K562 (cell line): Measurements from ENCODE around the gene TSPAN14. TPM values are rescaled to one million over a fixed set of nuclear protein-coding genes. Genes with fewer than 3 reads are reported as not detected.
"Not testable (repeated sequence)": the region's sequence is repeated elsewhere in the genome, so short reads cannot be mapped to it uniquely, and the experiment has no call there.

Experiments used
- ATAC-seq: fragments of 200-7000 bp; cut with Tn5 transposase; 3 replicates; pipeline ENCODE4 v1.9.1; 2020; ENCODE audit warnings: moderate library complexity
- BruUV-seq: library from RNA; stranded (reverse); fragments of 400-500 nt; replicated peaks from 2 replicates; lab custom pipeline; 2021; lab: Mats Ljungman, UMichigan
- CTCF ChIA-PET: fragments of 300-600 bp; formaldehyde crosslinking; extraction: SDS; loops from one replicate; lab custom pipeline; 2021; ENCODE audit warnings: low intra/inter-chr PET ratio; lab: Yijun Ruan, JAX
- POLR2A ChIA-PET: fragments of 300-600, 350-650 bp; sonication (Branson Sonifier 250); formaldehyde crosslinking; extraction: SDS; loops from one replicate; lab custom pipeline; 2021; ENCODE audit warnings: antibody characterized with exemption, inconsistent platforms; lab: Yijun Ruan, JAX
- DNase-seq, 4 experiments: peaks; one replicate each; pipeline versions ENCODE4 v3.0.0 to v3.0.0-alpha.2; 2011 to 2018; ENCODE audit warnings: low spot score in 3 of 4, mixed read lengths in 3 of 4; ENCODE audit errors: extremely low read depth in 1 of 4
- FAIRE-seq: peaks from 2 replicates; lab custom pipeline; 2011; peaks lifted over from hg19 to GRCh38; lab: Jason Lieb, UNC
- H2AFZ ChIP-seq: 2 replicates; pipeline ENCODE4 v1.6.0; 2011; ENCODE audit warnings: low read depth, low read length, control low read depth, inconsistent platforms
- H3K27ac ChIP-seq: fragments of 200-600 bp; 3 replicates; pipeline ENCODE4 v1.8.0; 2011; ENCODE audit warnings: low read depth, mild to moderate bottlenecking, control low read depth, inconsistent platforms, low read length, moderate library complexity, mixed read lengths; ENCODE audit errors: extremely low read depth
- H3K27me3 ChIP-seq, 2 experiments: fragments of 300-600 bp in 1 of 2; 2 replicates in 1 of 2; 3 replicates in 1 of 2; pipeline versions ENCODE4 v1.6.0 to v1.8.0; 2011; ENCODE audit warnings: inconsistent platforms in 2 of 2, low read length in 2 of 2, mild to moderate bottlenecking in 1 of 2, mixed read lengths in 1 of 2, moderate library complexity in 1 of 2; ENCODE audit not compliant: control insufficient read depth in 2 of 2, insufficient read depth in 2 of 2
- H3K36me3 ChIP-seq: fragments of 300-600 bp; 3 replicates; pipeline ENCODE4 v1.8.0; 2011; ENCODE audit warnings: mild to moderate bottlenecking, low read length, inconsistent platforms; ENCODE audit not compliant: control insufficient read depth, insufficient read depth
- H3K4me1 ChIP-seq, 2 experiments: fragments of 200-600 bp in 1 of 2; replicated peaks in 1 of 2; 2 replicates in 1 of 2; 3 replicates in 1 of 2; pipeline versions ENCODE4 v1.5.1 to v1.8.0; 2011; ENCODE audit warnings: inconsistent platforms in 2 of 2, low read length in 2 of 2, mild to moderate bottlenecking in 1 of 2, mixed read lengths in 1 of 2, moderate library complexity in 1 of 2; ENCODE audit not compliant: control insufficient read depth in 2 of 2, insufficient read depth in 2 of 2
- H3K4me2 ChIP-seq: 2 replicates; pipeline ENCODE4 v1.6.1; 2011; ENCODE audit warnings: low read length, control low read depth, inconsistent platforms, mixed read lengths; ENCODE audit not compliant: insufficient read depth
- H3K4me3 ChIP-seq: fragments of 200-600 bp; sonication (generic), shearing (Covaris generic); 2 replicates; pipeline ENCODE4 v1.5.1; 2016; ENCODE audit warnings: control low read depth, inconsistent platforms
- H3K79me2 ChIP-seq: fragments of 200-600 bp; 3 replicates; pipeline ENCODE4 v1.8.0; 2011; ENCODE audit warnings: low read length, inconsistent platforms; ENCODE audit not compliant: control insufficient read depth, insufficient read depth
- H3K9ac ChIP-seq, 2 experiments: 2 replicates each; pipeline versions ENCODE4 v1.6.0 to v1.6.1; 2011; ENCODE audit warnings: low read depth in 2 of 2, low read length in 2 of 2, control low read depth in 1 of 2, inconsistent platforms in 1 of 2, mild to moderate bottlenecking in 1 of 2, mixed read lengths in 1 of 2; ENCODE audit not compliant: insufficient read depth in 1 of 2
- H3K9me1 ChIP-seq: one replicate; pipeline ENCODE4 v1.6.0; 2011; ENCODE audit warnings: inconsistent platforms, mild to moderate bottlenecking, low read length, moderate library complexity; ENCODE audit not compliant: control insufficient read depth, insufficient read depth
- H3K9me3 ChIP-seq: replicated peaks from 2 replicates; pipeline ENCODE4 v1.5.1; 2011; ENCODE audit warnings: low read depth, low read length, inconsistent platforms; ENCODE audit not compliant: control insufficient read depth, insufficient read depth
- H4K20me1 ChIP-seq: replicated peaks from 2 replicates; pipeline ENCODE4 v1.6.1; 2011; ENCODE audit warnings: low read length, inconsistent platforms, mixed read lengths; ENCODE audit not compliant: control insufficient read depth, insufficient read depth
- L3MBTL2 ChIP-seq: fragments of 450-650 bp; IDR thresholded peaks from 2 replicates; pipeline ENCODE4 v1.6.1; 2016; ENCODE audit warnings: mild to moderate bottlenecking, moderate library complexity
- MYC ChIP-seq, 2 experiments: fragments of 250-450 bp in 1 of 2; sonication (Bioruptor Pico) in 1 of 2; IDR thresholded peaks; 2 replicates each; pipeline versions ENCODE4 v1.5.1 to v1.6.1; 2012 to 2021; ENCODE audit warnings: low read depth in 2 of 2, borderline replicate concordance in 1 of 2, improper control_type of control experiment in 1 of 2, low read length in 1 of 2, mild to moderate bottlenecking in 1 of 2, moderate library complexity in 1 of 2
- WGBS: fragments of 100-300 bp; shearing (Covaris generic); methylation state at CpG from one replicate; pipeline ENCODE4 v1.1.6; 2016; ENCODE audit warnings: low coverage, mixed read lengths; ENCODE audit not compliant: insufficient coverage; ENCODE audit errors: missing lambda C conversion rate; 5-methylcytosine and 5-hydroxymethylcytosine counted together
- in situ Hi-C: fragments of 300-500 bp; cut with MboI; formaldehyde crosslinking; loops from 4 replicates; pipeline ENCODE4 v1.15.0; 2018; ENCODE audit warnings: inconsistent platforms, mixed read lengths
- intact Hi-C: fragments of 100-400 bp; cut with micrococcal nuclease; formaldehyde crosslinking; loops from 2 replicates; pipeline ENCODE4 v1.14.2; 2022
- polyA plus RNA-seq, 8 experiments: library from polyadenylated mRNA; depleted of rRNA in 4 of 8; stranded (reverse) in 5 of 8; unstranded in 3 of 8; fragments of >200 nt; fragmentation: Nextera tagmentation in 2 of 8; fragmentation: Illumina TruSeq in 1 of 8; extraction: Ambion mirVana in 2 of 8; extraction: Trizol in 1 of 8; gene quantifications; 2 replicates each; pipeline versions ENCODE4 v1.2.1 to v1.2.3, GENCODE V29; 2011 to 2014; ENCODE audit warnings: inconsistent platforms in 1 of 8, missing spikeins in 1 of 8
- total RNA-seq, 7 experiments: library from RNA; depleted of rRNA in 6 of 7; stranded (reverse); fragments of >200 nt in 6 of 7; fragmentation: Illumina TruSeq in 2 of 7; extraction: Trizol in 2 of 7; gene quantifications; 2 replicates each; pipeline versions ENCODE4 v1.2.1 to v1.2.3, GENCODE V29; 2011 to 2021; ENCODE audit warnings: low replicate concordance in 1 of 7
- TF ChIP-seq, protein P1 (sequence below), 2 experiments: fragments of 450-650 bp; IDR thresholded peaks; 2 replicates each; pipeline ENCODE4 v1.6.1; 2016; ENCODE audit warnings: mild to moderate bottlenecking in 2 of 2, borderline replicate concordance in 1 of 2, low read depth in 1 of 2, moderate library complexity in 1 of 2
- TF ChIP-seq, protein P2 (sequence below), 2 experiments: fragments of 450-650 bp in 1 of 2; IDR thresholded peaks; 2 replicates each; pipeline ENCODE4 v1.6.1; 2011 to 2017; ENCODE audit warnings: low read depth in 2 of 2, antibody characterized with exemption in 1 of 2, borderline replicate concordance in 1 of 2, low read length in 1 of 2, mild to moderate bottlenecking in 1 of 2, mixed read lengths in 1 of 2; ENCODE audit not compliant: control insufficient read depth in 1 of 2

TSPAN14 gene
- total and polyA plus RNA-seq, 9 of the 15 experiments (the other 6 are each of a cell fraction or from before 2014, with no cell fraction given), result 5.8 to 92.9 (median 23.3) TPM

DNA sequence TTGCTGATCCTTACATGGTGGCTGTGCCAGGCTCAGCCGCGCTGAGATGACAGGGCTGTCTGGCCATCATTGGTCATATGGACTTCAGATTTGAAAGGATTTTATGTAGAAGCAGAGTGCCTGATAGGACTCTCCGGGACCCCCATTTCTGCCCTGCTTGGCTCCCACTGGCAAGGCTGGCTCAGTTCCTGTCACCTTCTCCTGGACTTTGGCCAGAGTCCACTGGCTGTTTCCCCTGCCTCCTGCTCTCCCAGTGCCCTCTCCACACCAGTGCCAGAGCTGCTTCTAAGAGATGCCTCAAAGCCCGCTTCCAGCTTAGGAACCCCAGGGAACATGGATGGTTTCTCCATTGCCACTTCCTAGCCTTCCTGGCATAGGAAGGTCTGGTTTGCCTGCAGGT lies 78.5 kb downstream of the TSPAN14 start (continued):
- TF ChIP-seq, protein P1, sequence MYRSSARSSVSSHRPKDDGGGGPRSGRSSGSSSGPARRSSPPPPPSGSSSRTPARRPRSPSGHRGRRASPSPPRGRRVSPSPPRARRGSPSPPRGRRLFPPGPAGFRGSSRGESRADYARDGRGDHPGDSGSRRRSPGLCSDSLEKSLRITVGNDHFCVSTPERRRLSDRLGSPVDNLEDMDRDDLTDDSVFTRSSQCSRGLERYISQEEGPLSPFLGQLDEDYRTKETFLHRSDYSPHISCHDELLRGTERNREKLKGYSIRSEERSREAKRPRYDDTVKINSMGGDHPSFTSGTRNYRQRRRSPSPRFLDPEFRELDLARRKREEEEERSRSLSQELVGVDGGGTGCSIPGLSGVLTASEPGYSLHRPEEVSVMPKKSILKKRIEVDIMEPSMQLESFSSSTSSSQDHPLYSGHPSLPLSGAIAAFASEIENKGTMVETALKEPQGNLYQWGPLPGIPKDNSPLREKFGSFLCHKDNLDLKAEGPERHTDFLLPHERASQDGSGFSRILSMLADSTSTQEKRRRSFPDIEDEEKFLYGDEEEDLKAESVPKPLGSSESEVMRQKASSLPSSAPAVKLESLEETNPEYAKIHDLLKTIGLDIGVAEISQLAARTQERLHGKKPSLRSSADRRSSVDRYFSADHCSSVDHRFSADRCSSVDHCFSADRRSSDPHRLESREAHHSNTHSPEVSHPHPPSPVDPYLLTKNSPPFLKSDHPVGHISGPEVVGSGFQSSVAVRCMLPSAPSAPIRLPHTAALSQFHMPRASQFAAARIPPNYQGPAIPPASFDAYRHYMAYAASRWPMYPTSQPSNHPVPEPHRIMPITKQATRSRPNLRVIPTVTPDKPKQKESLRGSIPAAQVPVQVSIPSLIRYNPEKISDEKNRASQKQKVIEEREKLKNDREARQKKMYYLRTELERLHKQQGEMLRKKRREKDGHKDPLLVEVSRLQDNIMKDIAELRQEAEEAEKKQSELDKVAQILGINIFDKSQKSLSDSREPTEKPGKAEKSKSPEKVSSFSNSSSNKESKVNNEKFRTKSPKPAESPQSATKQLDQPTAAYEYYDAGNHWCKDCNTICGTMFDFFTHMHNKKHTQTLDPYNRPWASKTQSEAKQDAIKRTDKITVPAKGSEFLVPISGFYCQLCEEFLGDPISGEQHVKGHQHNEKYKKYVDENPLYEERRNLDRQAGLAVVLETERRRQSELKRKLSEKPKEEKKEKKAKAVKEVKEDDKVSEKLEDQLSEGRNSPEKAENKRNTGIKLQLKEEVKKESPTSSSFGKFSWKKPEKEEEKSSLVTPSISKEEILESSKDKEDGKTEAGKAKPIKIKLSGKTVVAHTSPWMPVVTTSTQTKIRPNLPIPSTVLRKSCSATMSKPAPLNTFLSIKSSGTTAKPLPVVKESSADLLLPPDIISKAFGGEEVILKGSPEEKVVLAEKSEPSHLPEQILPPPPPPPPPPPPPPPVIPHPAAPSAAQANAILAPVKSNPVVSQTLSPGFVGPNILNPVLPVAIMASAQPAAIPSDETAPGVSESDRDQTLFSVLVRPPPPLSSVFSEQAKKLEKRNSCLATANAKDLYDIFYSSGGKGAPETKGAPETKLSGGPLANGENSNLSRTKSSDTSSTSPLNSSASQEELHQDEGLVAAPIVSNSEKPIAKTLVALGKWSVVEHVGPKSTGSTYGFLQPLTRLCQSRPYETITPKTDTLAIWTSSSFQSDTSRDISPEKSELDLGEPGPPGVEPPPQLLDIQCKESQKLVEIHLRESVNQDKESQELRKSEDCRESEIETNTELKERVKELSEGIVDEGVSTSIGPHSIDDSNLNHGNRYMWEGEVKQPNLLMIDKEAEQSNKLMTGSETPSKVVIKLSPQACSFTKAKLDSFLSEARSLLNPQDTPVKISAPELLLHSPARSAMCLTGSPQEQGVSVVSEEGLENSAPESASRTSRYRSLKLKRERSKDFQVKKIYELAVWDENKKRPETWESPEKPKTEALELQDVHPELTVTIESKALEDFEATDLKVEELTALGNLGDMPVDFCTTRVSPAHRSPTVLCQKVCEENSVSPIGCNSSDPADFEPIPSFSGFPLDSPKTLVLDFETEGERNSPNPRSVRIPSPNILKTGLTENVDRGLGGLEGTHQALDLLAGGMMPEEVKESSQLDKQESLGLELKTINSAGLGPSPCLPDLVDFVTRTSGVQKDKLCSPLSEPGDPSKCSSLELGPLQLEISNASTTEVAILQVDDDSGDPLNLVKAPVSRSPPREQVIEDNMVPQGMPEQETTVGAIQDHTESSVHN (IDR thresholded peaks at IDR 0.05; ENCODE audit: borderline replicate concordance in 1 of 2, low read depth in 1 of 2), result no peak
- TF ChIP-seq MYC (IDR thresholded peaks at IDR 0.05; ENCODE audit: low read depth, low read length) (no peak), MYC (CRISPR knock-in tag; IDR thresholded peaks at IDR 0.05; ENCODE audit: borderline replicate concordance, low read depth) (no peak), L3MBTL2 (no peak)
- TF ChIP-seq, protein P2, sequence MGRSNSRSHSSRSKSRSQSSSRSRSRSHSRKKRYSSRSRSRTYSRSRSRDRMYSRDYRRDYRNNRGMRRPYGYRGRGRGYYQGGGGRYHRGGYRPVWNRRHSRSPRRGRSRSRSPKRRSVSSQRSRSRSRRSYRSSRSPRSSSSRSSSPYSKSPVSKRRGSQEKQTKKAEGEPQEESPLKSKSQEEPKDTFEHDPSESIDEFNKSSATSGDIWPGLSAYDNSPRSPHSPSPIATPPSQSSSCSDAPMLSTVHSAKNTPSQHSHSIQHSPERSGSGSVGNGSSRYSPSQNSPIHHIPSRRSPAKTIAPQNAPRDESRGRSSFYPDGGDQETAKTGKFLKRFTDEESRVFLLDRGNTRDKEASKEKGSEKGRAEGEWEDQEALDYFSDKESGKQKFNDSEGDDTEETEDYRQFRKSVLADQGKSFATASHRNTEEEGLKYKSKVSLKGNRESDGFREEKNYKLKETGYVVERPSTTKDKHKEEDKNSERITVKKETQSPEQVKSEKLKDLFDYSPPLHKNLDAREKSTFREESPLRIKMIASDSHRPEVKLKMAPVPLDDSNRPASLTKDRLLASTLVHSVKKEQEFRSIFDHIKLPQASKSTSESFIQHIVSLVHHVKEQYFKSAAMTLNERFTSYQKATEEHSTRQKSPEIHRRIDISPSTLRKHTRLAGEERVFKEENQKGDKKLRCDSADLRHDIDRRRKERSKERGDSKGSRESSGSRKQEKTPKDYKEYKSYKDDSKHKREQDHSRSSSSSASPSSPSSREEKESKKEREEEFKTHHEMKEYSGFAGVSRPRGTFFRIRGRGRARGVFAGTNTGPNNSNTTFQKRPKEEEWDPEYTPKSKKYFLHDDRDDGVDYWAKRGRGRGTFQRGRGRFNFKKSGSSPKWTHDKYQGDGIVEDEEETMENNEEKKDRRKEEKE (IDR thresholded peaks at IDR 0.05; ENCODE audit: borderline replicate concordance in 1 of 2, control insufficient read depth in 1 of 2, low read depth in 2 of 2, low read length in 1 of 2), result no peak

DNA sequence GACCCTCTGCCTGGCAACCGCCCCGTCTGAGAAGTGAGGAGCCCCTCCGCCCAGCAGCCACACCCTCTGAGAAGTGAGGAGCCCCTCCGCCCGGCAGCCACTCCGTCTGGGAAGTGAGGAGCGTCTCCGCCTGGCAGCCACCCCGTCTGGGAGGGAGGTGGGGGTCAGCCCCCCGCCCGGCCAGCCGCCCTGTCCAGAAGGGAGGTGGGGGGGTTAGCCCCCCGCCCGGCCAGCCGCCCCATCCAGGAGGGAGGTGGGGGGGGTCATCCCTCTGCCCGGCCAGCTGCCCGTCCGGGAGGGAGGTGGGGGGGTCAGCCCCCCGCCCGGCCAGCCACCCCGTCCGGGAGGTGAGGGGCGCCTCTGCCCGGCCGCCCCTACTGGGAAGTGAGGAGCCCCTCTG lies 79.9 kb downstream of the TSPAN14 start:
- FAIRE-seq, H3K27ac ChIP-seq, H2AFZ ChIP-seq, CTCF ChIA-PET, H3K9ac ChIP-seq, H3K9me3 ChIP-seq, BruUV-seq, in situ Hi-C loops, H3K36me3 ChIP-seq, H3K4me3 ChIP-seq, H3K9me1 ChIP-seq, POLR2A ChIA-PET, H4K20me1 ChIP-seq, H3K4me2 ChIP-seq, intact Hi-C loops, ATAC-seq, H3K79me2 ChIP-seq, DNase-seq: not testable (repeated sequence)
- peaks cover 10 to 18% of the 10 kb centered on the region in 2 experiments; a peak in 4 of 5 replicates for H3K4me1 ChIP-seq
- WGBS, result no CpG with 5 or more reads among the region's 25 CpGs
- peaks cover 17 to 21% of the 10 kb centered on the region in 2 experiments; a peak in 3 of 5 replicates for H3K27me3 ChIP-seq
